GM23338 (cell line): ENCODE measurements around the gene NTPCR. TPM values are rescaled to one million over a fixed set of nuclear protein-coding genes. Genes with fewer than 3 reads are reported as not detected.

Source experiments
- ATAC-seq: fragments of 200-7000 bp; cut with Tn5 transposase; 3 replicates; pipeline ENCODE4 v1.9.1; 2020
- DNase-seq: peaks from one replicate; pipeline ENCODE4 v3.0.0-alpha.2; 2015; ENCODE audit warnings: low spot score
- H2AFZ ChIP-seq: fragments of 200-600 bp; sonication (generic); 2 replicates; pipeline ENCODE4 v1.8.0; 2016; ENCODE audit warnings: antibody characterized with exemption, mild to moderate bottlenecking, moderate library complexity
- H3F3A ChIP-seq: fragments of 200-600 bp; sonication (generic); replicated peaks from 2 replicates; pipeline ENCODE4 v1.8.0; 2017; ENCODE audit warnings: antibody characterized with exemption, mixed run types, low read depth
- H3K27ac ChIP-seq: fragments of 200-600 bp; sonication (generic); 2 replicates; pipeline ENCODE4 v1.6.1; 2016; ENCODE audit warnings: low read depth
- H3K27me3 ChIP-seq: fragments of 200-600 bp; sonication (generic); 2 replicates; pipeline ENCODE4 v1.8.0; 2016; ENCODE audit warnings: mild to moderate bottlenecking, mixed run types, moderate library complexity; ENCODE audit not compliant: insufficient read depth
- H3K36me3 ChIP-seq: fragments of 200-600 bp; sonication (generic); 2 replicates; pipeline ENCODE4 v1.8.0; 2016; ENCODE audit warnings: mild to moderate bottlenecking; ENCODE audit not compliant: insufficient read depth
- H3K4me1 ChIP-seq: fragments of 200-600 bp; sonication (generic); 2 replicates; pipeline ENCODE4 v1.8.0; 2016; ENCODE audit warnings: mild to moderate bottlenecking, moderate library complexity; ENCODE audit not compliant: insufficient read depth
- H3K4me2 ChIP-seq: fragments of 200-600 bp; sonication (generic); 2 replicates; pipeline ENCODE4 v1.7.1; 2017; ENCODE audit warnings: mixed run types
- H3K4me3 ChIP-seq: fragments of 200-600 bp; sonication (generic); 2 replicates; pipeline ENCODE4 v1.6.1; 2016; ENCODE audit warnings: mixed run types
- H3K79me2 ChIP-seq: fragments of 200-600 bp; sonication (generic); replicated peaks from 2 replicates; pipeline ENCODE4 v1.8.0; 2017; ENCODE audit warnings: mild to moderate bottlenecking; ENCODE audit not compliant: insufficient read depth
- H3K9me2 ChIP-seq: fragments of 200-600 bp; sonication (generic); 2 replicates; pipeline ENCODE4 v1.8.0; 2017; ENCODE audit not compliant: insufficient read depth
- H4K20me1 ChIP-seq: fragments of 200-600 bp; sonication (generic); replicated peaks from 2 replicates; pipeline ENCODE4 v1.8.0; 2017; ENCODE audit warnings: mild to moderate bottlenecking; ENCODE audit not compliant: insufficient read depth
- H3K27ac Mint-ChIP-seq: 2 replicates; pipeline ENCODE4 v1.8.0; 2020; ENCODE audit warnings: inconsistent platforms, mild to moderate bottlenecking, moderate library complexity, mixed read lengths
- H3K27me3 Mint-ChIP-seq: 3 replicates; pipeline ENCODE4 v1.8.0; 2022; ENCODE audit warnings: low read depth, mild to moderate bottlenecking, moderate library complexity, mixed read lengths, inconsistent platforms; ENCODE audit not compliant: insufficient read depth, poor library complexity
- H3K36me3 Mint-ChIP-seq: 3 replicates; pipeline ENCODE4 v1.8.0; 2021; ENCODE audit warnings: low read depth, mild to moderate bottlenecking, inconsistent platforms, moderate library complexity, mixed read lengths
- H3K4me1 Mint-ChIP-seq: 3 replicates; pipeline ENCODE4 v1.8.0; 2020; ENCODE audit warnings: mild to moderate bottlenecking, inconsistent platforms, mixed read lengths
- H3K4me3 Mint-ChIP-seq: 3 replicates; pipeline ENCODE4 v1.8.0; 2021; ENCODE audit warnings: moderate library complexity, mild to moderate bottlenecking, inconsistent platforms, mixed read lengths
- H3K9me3 Mint-ChIP-seq: 3 replicates; pipeline ENCODE4 v1.8.0; 2020; ENCODE audit warnings: moderate library complexity, mild to moderate bottlenecking, inconsistent platforms, mixed read lengths
- CREB1 ChIP-seq: fragments of 250-450 bp; sonication (Bioruptor Pico); IDR thresholded peaks from 2 replicates; pipeline ENCODE4 v1.5.0; 2020; ENCODE audit warnings: low read depth, mild to moderate bottlenecking, moderate library complexity
- EZH2 ChIP-seq: fragments of 200-600 bp; sonication (generic); IDR thresholded peaks from one replicate; pipeline ENCODE4 v1.8.0; 2017; ENCODE audit warnings: antibody characterized with exemption, mild to moderate bottlenecking, low read depth; ENCODE audit not compliant: unreplicated experiment
- EZH2phosphoT487 ChIP-seq: fragments of 200-600 bp; sonication (generic); IDR thresholded peaks from one replicate; pipeline ENCODE4 v1.8.1; 2018; ENCODE audit warnings: antibody characterized with exemption; ENCODE audit not compliant: unreplicated experiment
- JUNB ChIP-seq: IDR thresholded peaks from one replicate; pipeline ENCODE4 v1.6.1; 2016; ENCODE audit warnings: antibody characterized with exemption; ENCODE audit not compliant: unreplicated experiment
- NANOG ChIP-seq: IDR thresholded peaks from 2 replicates; pipeline ENCODE4 v1.6.1; 2016; ENCODE audit warnings: antibody characterized with exemption, borderline replicate concordance
- POLR2AphosphoS5 ChIP-seq: IDR thresholded peaks from 2 replicates; pipeline ENCODE4 v1.6.1; 2016; ENCODE audit warnings: antibody characterized with exemption, low read depth
- STAT1 ChIP-seq: IDR thresholded peaks from one replicate; pipeline ENCODE4 v1.6.1; 2016; ENCODE audit warnings: antibody characterized with exemption; ENCODE audit not compliant: unreplicated experiment
- ZNF114 ChIP-seq: fragments of 250-450 bp; sonication (Bioruptor Pico); IDR thresholded peaks from 2 replicates; pipeline ENCODE4 v1.5.0; 2020; ENCODE audit warnings: mild to moderate bottlenecking, moderate library complexity
- ZNF331 ChIP-seq: fragments of 250-450 bp; sonication (Bioruptor Pico); IDR thresholded peaks from 2 replicates; pipeline ENCODE4 v1.5.0; 2020; ENCODE audit warnings: low read depth, mild to moderate bottlenecking, moderate library complexity
- polyA plus RNA-seq: library from polyadenylated mRNA; unstranded; fragments of >200 nt; fragmentation: Nextera tagmentation; extraction: Ambion mirVana; gene quantifications from 2 replicates; pipeline ENCODE4 v1.2.1, GENCODE V29; 2016
- total RNA-seq: library from RNA; depleted of rRNA; stranded (reverse); fragments of >200 nt; shearing (Covaris generic); gene quantifications from 2 replicates; pipeline ENCODE4 v1.2.3, GENCODE V29; 2014
- TF ChIP-seq, protein P1 (sequence below): IDR thresholded peaks from 2 replicates; pipeline ENCODE4 v1.6.1; 2016; ENCODE audit warnings: antibody characterized with exemption
- TF ChIP-seq, protein P2 (sequence below), 2 experiments: fragments of 200-600 bp in 1 of 2; sonication (generic) in 1 of 2; conservative IDR thresholded peaks; 2 replicates each; pipeline versions ENCODE4 v1.5.1 to v1.6.1; 2016 to 2017; ENCODE audit warnings: antibody characterized with exemption in 2 of 2, low read depth in 2 of 2, mild to moderate bottlenecking in 2 of 2, moderate library complexity in 1 of 2
- TF ChIP-seq, protein P3 (sequence below): IDR thresholded peaks from one replicate; pipeline ENCODE4 v1.6.1; 2018; ENCODE audit warnings: antibody characterized with exemption; ENCODE audit not compliant: unreplicated experiment

Gene NTPCR
- total and polyA plus RNA-seq, 2 experiments from 2014 or later, result 64.1 to 150 TPM

- ATAC-seq (no peak), DNase-seq (no peak)
- Histone ChIP-seq H4K20me1 (peaks cover 19% of the 10 kb centered on the region; the same call in 1 of the 2 replicates), H3K4me2 (no peak overlapping the region), H3K27me3 (no peaks in the 10 kb centered on the region), H3K9me2 (no peaks in the 10 kb centered on the region), H3K36me3 (peaks cover 49% of the 10 kb centered on the region), H2AFZ (no peak overlapping the region), H3K79me2 (peaks cover 22% of the 10 kb centered on the region), H3K4me1 (no peaks in the 10 kb centered on the region), H3F3A (no peaks in the 10 kb centered on the region), H3K4me3 (no peak overlapping the region), H3K27ac (no peak overlapping the region)
- H3K4me3 Mint-ChIP-seq, result no peak overlapping the region
- H3K27me3 Mint-ChIP-seq, result no peaks in the 10 kb centered on the region
- no peak for TF ChIP-seq CREB1 (CRISPR knock-in tag)
- no peak for TF ChIP-seq ZNF331 (CRISPR knock-in tag)
- TF ChIP-seq NANOG, result no peak
- no peaks in the 10 kb centered on the region for H3K4me1 Mint-ChIP-seq
- H3K36me3 Mint-ChIP-seq, result peaks cover 63% of the 10 kb centered on the region
- no peak overlapping the region for H3K27ac Mint-ChIP-seq
- peaks cover 3% of the 10 kb centered on the region; the same call in 1 of the 3 replicates for H3K9me3 Mint-ChIP-seq
These were observed 19.4 kb downstream of the NTPCR start for GRCh38 chr1:232969799-232970198.

DNA sequence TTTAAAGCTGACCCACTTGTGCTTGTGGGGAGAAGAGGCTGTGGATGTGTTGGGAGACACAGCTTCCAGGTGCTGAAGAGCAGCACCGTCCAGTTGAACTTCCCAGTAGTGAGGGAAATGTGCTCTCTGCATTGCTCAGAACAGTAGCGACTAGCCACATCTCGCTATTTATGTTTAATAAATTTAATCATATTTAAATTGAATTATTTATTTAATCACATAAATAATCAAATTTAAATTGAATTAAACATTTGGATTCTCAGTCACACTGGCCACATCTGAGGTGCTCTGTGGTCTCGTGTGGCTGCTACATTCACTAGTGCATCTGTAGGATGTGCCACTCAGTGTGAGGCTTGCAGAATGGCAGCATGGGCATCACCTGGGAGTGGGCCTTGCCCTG lies 20.1 kb downstream of the NTPCR start:
- peaks cover 19% of the 10 kb centered on the region; the same call in 1 of the 2 replicates for H4K20me1 ChIP-seq
- H3F3A ChIP-seq, result no peaks in the 10 kb centered on the region
- H3K27ac Mint-ChIP-seq, result no peak overlapping the region
- H3K36me3 Mint-ChIP-seq, result peaks cover 67% of the 10 kb centered on the region
- no peak overlapping the region for H3K4me3 ChIP-seq
- no peak overlapping the region for H3K27ac ChIP-seq
- ATAC-seq (no peak), DNase-seq (no peak)
- H3K79me2 ChIP-seq, result peaks cover 16% of the 10 kb centered on the region
- H3K4me1 Mint-ChIP-seq, result no peaks in the 10 kb centered on the region
- no peaks in the 10 kb centered on the region for H3K4me1 ChIP-seq
- H3K9me2 ChIP-seq, result no peaks in the 10 kb centered on the region
- no peak overlapping the region for H2AFZ ChIP-seq
- peaks cover 44% of the 10 kb centered on the region for H3K36me3 ChIP-seq
- H3K4me3 Mint-ChIP-seq, result no peak overlapping the region
- H3K27me3 ChIP-seq, result no peaks in the 10 kb centered on the region
- no peaks in the 10 kb centered on the region for H3K27me3 Mint-ChIP-seq
- no peak overlapping the region for H3K4me2 ChIP-seq
- H3K9me3 Mint-ChIP-seq, result peaks cover 3% of the 10 kb centered on the region; the same call in 1 of the 3 replicates
- TF ChIP-seq ZNF114 (CRISPR knock-in tag), result no peak
- TF ChIP-seq NANOG, result no peak
- TF ChIP-seq EZH2, result no peak
- TF ChIP-seq JUNB, result no peak
- TF ChIP-seq, protein P1, sequence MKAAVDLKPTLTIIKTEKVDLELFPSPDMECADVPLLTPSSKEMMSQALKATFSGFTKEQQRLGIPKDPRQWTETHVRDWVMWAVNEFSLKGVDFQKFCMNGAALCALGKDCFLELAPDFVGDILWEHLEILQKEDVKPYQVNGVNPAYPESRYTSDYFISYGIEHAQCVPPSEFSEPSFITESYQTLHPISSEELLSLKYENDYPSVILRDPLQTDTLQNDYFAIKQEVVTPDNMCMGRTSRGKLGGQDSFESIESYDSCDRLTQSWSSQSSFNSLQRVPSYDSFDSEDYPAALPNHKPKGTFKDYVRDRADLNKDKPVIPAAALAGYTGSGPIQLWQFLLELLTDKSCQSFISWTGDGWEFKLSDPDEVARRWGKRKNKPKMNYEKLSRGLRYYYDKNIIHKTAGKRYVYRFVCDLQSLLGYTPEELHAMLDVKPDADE, result no peak
- TF ChIP-seq, protein P2, sequence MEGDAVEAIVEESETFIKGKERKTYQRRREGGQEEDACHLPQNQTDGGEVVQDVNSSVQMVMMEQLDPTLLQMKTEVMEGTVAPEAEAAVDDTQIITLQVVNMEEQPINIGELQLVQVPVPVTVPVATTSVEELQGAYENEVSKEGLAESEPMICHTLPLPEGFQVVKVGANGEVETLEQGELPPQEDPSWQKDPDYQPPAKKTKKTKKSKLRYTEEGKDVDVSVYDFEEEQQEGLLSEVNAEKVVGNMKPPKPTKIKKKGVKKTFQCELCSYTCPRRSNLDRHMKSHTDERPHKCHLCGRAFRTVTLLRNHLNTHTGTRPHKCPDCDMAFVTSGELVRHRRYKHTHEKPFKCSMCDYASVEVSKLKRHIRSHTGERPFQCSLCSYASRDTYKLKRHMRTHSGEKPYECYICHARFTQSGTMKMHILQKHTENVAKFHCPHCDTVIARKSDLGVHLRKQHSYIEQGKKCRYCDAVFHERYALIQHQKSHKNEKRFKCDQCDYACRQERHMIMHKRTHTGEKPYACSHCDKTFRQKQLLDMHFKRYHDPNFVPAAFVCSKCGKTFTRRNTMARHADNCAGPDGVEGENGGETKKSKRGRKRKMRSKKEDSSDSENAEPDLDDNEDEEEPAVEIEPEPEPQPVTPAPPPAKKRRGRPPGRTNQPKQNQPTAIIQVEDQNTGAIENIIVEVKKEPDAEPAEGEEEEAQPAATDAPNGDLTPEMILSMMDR (conservative IDR thresholded peaks at IDR 0.05; ENCODE audit: low read depth in 2 of 2), result no peak
- no peak for TF ChIP-seq EZH2phosphoT487
- no peak for TF ChIP-seq CREB1 (CRISPR knock-in tag)
- TF ChIP-seq, protein P3, sequence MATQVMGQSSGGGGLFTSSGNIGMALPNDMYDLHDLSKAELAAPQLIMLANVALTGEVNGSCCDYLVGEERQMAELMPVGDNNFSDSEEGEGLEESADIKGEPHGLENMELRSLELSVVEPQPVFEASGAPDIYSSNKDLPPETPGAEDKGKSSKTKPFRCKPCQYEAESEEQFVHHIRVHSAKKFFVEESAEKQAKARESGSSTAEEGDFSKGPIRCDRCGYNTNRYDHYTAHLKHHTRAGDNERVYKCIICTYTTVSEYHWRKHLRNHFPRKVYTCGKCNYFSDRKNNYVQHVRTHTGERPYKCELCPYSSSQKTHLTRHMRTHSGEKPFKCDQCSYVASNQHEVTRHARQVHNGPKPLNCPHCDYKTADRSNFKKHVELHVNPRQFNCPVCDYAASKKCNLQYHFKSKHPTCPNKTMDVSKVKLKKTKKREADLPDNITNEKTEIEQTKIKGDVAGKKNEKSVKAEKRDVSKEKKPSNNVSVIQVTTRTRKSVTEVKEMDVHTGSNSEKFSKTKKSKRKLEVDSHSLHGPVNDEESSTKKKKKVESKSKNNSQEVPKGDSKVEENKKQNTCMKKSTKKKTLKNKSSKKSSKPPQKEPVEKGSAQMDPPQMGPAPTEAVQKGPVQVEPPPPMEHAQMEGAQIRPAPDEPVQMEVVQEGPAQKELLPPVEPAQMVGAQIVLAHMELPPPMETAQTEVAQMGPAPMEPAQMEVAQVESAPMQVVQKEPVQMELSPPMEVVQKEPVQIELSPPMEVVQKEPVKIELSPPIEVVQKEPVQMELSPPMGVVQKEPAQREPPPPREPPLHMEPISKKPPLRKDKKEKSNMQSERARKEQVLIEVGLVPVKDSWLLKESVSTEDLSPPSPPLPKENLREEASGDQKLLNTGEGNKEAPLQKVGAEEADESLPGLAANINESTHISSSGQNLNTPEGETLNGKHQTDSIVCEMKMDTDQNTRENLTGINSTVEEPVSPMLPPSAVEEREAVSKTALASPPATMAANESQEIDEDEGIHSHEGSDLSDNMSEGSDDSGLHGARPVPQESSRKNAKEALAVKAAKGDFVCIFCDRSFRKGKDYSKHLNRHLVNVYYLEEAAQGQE, result no peak
- TF ChIP-seq ZNF331 (CRISPR knock-in tag), result no peak
- no peak for TF ChIP-seq POLR2AphosphoS5
- no peak for TF ChIP-seq STAT1
